H1 (cell line): Measurements from ENCODE around the gene LCN15. TPM values are rescaled to one million over a fixed set of nuclear protein-coding genes. Genes with fewer than 3 reads are reported as not detected.

Experiments
- POLR2A ChIP-seq, 2 experiments: IDR thresholded peaks; 1 replicate in 1 of 2; 2 replicates in 1 of 2; pipeline ENCODE4 v1.6.1; 2011; ENCODE audit warnings: low read depth in 2 of 2, low read length in 2 of 2, mild to moderate bottlenecking in 2 of 2; ENCODE audit errors: control extremely low read depth in 1 of 2
- POLR2AphosphoS5 ChIP-seq: IDR thresholded peaks from 2 replicates; pipeline ENCODE4 v1.6.1; 2011; ENCODE audit warnings: low read depth, low read length
- SRF ChIP-seq: IDR thresholded peaks from 2 replicates; pipeline ENCODE4 v1.6.1; 2011; ENCODE audit warnings: mild to moderate bottlenecking, low read depth, low read length, moderate library complexity
- YY1 ChIP-seq: IDR thresholded peaks from 2 replicates; pipeline ENCODE4 v1.6.1; 2011; ENCODE audit warnings: low read depth, mild to moderate bottlenecking, low read length
- polyA plus RNA-seq, 7 experiments: library from polyadenylated mRNA; depleted of rRNA in 3 of 7; stranded (reverse) in 5 of 7; unstranded in 2 of 7; fragments of >200 nt in 5 of 7; fragments of 200-250 nt in 2 of 7; gene quantifications; 1 replicate in 5 of 7; 2 replicates in 1 of 7; 4 replicates in 1 of 7; pipeline versions ENCODE4 v1.2.1 to v1.2.3, GENCODE V29; 2011 to 2013; ENCODE audit warnings: missing spikeins in 2 of 7, mixed read lengths in 2 of 7
- total RNA-seq: library from RNA; stranded (reverse); fragmentation: NEBNext Ultra II Directional; extraction: Animal tissue kit (Norgen Biotek cat#: 25700); gene quantifications from 2 replicates; pipeline ENCODE4 v1.2.1, GENCODE V29; 2021

The LCN15 gene
- total and polyA plus RNA-seq, 2 of the 8 experiments (the other 6 are each of a cell fraction or from before 2014, with no cell fraction given) = 0.08 to 0.47 TPM

DNA sequence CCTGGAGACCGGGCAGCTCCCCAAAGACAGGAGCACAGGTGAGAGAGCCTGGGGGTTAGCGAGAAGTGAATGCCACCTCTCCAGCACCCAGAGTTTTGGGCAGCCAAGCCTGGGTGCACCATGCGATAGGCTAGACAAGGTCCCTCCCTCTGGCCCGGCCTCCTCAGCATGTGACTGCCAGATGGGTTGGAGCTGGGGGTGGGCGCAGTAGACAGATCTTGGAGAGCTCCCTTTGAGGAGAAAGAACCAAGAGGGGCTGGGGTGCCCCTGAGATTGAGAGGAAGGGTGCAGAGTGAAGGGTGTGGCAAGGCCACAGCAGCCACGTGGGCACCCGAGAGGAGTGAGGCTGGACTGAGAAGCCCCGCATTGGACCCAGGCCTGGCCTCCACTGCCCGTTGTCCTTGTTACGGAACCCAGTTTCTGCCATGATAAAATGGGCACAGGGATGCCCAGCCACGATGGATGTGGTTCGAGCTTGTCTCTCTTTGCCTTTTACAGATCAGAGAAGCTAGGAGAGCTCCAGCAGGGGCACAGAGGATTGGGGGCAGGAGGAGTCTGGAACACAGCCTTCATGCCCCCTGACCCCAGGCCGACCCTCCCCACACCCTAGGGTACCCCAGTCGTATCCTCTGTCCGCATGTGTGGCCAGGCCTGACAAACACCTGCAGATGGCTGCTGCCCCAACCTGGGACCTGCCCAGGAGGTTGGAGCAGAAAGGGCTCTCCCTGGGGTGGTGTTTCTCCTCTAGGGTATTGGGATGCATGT is 28.2 kb upstream of the LCN15 start (continued):
- TF ChIP-seq SRF (no peak), YY1 (no peak), POLR2AphosphoS5 (no peak), POLR2A (IDR thresholded peaks at IDR 0.05; ENCODE audit: control extremely low read depth in 1 of 2, low read depth in 2 of 2, low read length in 2 of 2) (no peak)
- TF ChIP-seq, all 59 proteins: peak for 0
